GM18499 (cell line): ENCODE data around the gene ZBTB7C.

Experiments
- ATAC-seq: cut with Tn5 transposase; IDR thresholded peaks from one replicate; pipeline ENCODE4 v1.9.1; 2021; ENCODE audit warnings: moderate number of reproducible peaks; ENCODE audit not compliant: insufficient read depth, unreplicated experiment

Gene ZBTB7C

GRCh38 chr18:48036641-48037421 lies 372.4 kb downstream of the ZBTB7C start:
- no peak for ATAC-seq

GRCh38 chr18:48036226-48036625 lies 373.0 kb downstream of the ZBTB7C start:
- ATAC-seq = no peak

- ATAC-seq = no peak
Measured at GRCh38 chr18:48035556-48035860, 373.7 kb downstream of the ZBTB7C start.

- no peak for ATAC-seq
Measured at GRCh38 chr18:48034651-48035555, 374.3 kb downstream of the ZBTB7C start.

GRCh38 chr18:48033790-48034650 lies 375.2 kb downstream of the ZBTB7C start:
- no peak for ATAC-seq

GRCh38 chr18:48032876-48033789 lies 376.1 kb downstream of the ZBTB7C start:
- ATAC-seq = no peak

- ATAC-seq = no peak
Measured at GRCh38 chr18:48031641-48032040, 377.5 kb downstream of the ZBTB7C start.

GRCh38 chr18:48030616-48031480 lies 378.3 kb downstream of the ZBTB7C start:
- no peak for ATAC-seq

GRCh38 chr18:48029296-48029986 lies 379.7 kb downstream of the ZBTB7C start:
- ATAC-seq = no peak

- no peak for ATAC-seq
Measured at GRCh38 chr18:48028696-48029095, 380.5 kb downstream of the ZBTB7C start.

- no peak for ATAC-seq
Measured at GRCh38 chr18:48028081-48028480, 381.1 kb downstream of the ZBTB7C start.

GRCh38 chr18:48027401-48027963 lies 381.7 kb downstream of the ZBTB7C start:
- no peak for ATAC-seq

- no peak for ATAC-seq
Measured at GRCh38 chr18:48026216-48026615, 383.0 kb downstream of the ZBTB7C start.

- no peak for ATAC-seq
Measured at GRCh38 chr18:48024881-48025660, 384.1 kb downstream of the ZBTB7C start.

- ATAC-seq = no peak
Measured at GRCh38 chr18:48024009-48024512, 385.1 kb downstream of the ZBTB7C start.

GRCh38 chr18:48023334-48024008 lies 385.7 kb downstream of the ZBTB7C start:
- no peak for ATAC-seq
